GM19238 (cell line): ENCODE results near the gene DYDC2.
"Not testable (repeated sequence)": the region's sequence is repeated elsewhere in the genome, so short reads cannot be mapped to it uniquely, and the experiment has no call there.

ENCODE experiments used
- DNase-seq: peaks from one replicate; pipeline ENCODE4 v3.0.0; 2011; ENCODE audit warnings: low spot score; ENCODE audit not compliant: insufficient read length

The DYDC2 gene

DNA sequence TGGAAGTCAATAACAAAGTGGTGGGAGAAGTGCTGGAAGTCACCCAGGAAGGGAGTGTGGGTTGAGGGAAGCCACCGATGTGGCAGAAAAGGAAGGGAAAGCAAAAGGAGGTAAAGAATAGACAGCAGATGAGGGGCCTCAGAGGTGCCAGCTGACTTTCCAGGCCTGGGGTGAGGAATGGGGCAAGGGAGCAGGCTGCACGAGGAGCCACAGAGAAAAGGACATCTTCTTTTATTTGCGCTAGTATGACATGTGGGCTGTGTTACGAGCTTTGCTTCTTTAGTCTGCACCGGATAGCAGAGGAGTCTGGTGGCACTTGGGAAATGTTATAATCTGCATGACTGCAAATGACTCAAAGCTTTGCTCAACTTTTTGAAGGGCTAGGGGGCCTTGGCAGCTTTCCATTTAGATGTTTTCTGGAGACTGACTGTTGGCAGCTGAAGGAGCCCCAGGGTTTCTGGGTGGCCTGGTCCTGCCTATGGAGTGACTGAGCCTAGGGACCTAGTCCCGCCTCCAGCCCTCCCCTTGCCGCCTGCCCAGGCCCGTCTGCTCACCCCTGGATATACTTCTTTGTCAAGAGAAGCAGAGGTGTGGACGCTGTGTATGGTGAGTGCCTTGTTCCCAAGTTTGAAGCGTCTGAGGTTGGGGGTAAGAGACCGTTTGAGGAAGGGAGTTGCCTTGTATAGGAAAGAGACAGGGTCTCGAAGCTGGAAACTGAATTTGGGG, 56.9 kb downstream of the DYDC2 start:
- DNase-seq, result no peak

DNA sequence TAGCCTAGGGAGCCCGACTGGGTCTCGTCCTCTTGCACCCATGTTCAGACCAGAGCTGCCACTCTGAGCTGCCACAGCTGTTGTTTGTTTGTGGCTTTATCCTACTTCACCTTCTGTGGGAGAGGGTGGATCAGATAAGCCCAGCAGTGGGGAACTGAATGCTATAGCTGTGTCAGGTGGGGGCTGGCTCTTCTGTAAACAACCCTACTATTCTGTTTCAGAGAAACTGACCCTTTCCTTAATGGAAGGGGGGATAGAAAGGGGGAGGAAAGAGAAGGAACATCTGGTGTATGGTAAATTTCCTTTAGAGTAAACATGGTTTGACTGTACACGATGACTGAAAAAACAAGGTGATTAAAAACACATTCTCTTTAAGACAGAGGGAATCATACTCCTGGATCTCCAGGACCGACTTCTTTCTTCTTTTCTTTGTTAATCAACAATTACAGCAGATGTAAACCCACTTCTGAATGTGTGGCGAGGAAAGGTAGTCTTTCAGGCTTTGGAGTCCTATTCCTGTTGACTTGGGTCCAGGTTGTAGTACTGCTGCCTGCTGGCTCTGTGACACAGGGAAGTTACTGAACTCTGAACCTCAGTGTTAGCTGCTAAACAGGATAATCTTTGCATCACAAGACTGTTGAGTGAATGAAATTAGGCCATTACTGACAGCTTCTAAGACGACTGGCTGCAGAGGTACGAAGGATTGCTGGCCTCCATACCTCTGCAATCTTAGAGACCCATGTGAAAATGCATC, 57.7 kb downstream of the DYDC2 start:
- no peak for DNase-seq

DNA sequence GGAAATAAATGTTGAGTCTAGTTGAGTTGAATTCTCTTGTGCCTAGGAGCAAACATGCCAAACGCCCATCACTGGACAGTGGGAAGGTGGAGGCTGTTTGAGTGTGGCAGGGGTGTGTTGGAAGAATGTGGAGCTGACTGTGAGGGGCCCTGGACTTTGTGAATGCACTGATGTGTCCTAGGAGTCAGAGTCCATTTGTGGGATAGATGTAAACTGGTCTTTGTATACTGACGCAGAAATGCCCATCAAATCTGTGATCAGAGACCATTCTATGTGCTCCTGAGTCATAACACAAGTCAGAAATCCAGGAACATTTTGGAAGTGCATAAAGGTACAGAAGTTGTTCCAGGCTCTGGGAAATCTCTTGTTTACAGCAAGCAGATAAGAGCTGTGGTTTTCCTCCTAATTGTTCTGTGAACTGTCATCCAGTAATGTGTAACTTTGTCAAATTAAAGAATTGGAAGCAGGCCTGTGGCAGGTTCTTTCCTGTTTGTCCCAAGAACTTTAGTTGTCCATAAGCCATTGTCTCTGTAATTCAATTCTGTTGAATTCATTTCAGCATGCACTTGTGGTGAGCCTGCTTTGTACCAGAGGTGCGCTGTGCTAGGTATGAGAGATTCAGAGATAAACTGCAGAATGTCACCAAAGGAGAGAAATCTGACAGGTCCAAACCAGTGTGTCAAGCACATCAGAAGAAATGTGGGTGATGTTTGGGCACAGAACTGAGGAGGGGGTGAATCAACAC, 59.3 kb downstream of the DYDC2 start:
- DNase-seq, result no peak

DNA sequence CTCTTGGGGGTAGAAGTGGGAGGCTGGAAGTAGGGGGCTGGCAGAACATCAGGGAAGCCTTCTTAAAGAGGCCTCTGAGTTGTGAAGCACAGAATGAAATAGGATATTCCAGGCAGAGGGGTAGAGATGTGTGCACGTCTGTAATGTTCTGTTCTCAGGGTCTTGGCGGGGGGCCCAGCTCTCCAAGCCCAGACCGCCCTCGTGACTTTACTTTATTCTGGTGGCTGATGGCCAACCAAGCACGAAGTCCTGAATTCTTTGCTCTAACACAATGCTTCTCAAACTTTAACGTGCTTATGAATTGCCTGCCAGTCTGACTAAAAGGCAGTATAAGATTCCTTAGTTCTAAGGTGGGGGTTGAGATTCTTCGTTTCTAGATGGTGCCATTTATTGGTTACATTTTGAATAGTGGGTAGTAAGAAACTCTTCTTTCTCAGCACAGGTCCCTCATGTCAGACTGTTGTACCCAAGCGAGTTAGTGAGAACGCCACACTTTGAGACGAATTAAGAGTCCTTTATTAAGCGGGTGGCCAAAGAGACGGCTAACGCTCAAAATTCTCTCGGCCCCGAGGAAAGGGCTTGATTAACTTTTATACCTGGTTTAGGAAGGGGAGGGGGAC, 60.0 kb downstream of the DYDC2 start:
- DNase-seq, result no peak

DNA sequence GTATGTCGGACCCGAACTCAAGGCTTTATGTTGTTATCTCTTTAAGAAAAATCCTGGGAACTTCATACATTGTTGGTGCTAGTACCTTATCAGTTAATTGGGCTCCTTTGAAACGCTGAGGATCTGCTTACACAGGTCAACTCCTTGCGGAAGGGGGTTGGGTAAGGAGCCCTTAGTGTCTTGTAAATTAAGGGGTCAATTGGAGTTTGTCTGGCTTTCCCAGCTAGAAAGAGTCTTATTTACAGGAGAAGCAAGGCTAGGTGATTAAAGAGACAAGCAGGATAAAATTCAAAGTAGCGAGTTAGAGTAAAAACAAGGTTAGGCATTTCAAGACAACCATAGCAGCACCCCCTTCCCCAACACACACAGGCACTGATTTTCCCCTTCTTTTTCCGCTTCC, 60.7 kb downstream of the DYDC2 start:
- DNase-seq, result not testable (repeated sequence)
